Measurements from ENCODE around the gene CHMP3.

- TF ChIP-seq POLR2A (IDR thresholded peaks at IDR 0.05; ENCODE audit: low read depth, low read length), result no peak
- TF ChIP-seq POLR2AphosphoS5 (IDR thresholded peaks at IDR 0.05; ENCODE audit: low read depth, low read length), result no peak
- no peak for TF ChIP-seq SPI1 (IDR thresholded peaks at IDR 0.05; ENCODE audit: low read depth, low read length)
- no peak for TF ChIP-seq TAF1 (IDR thresholded peaks at IDR 0.05; ENCODE audit: low read depth, low read length)
- no peak for TF ChIP-seq PAX5 (IDR thresholded peaks at IDR 0.05; ENCODE audit: insufficient read depth, low read length, severe bottlenecking)
Measured at GRCh38 chr2:86522711-86523110, 40.5 kb downstream of the CHMP3 start.

Data from GM12891 (cell line).